ENCODE measurements around the gene ZNF460.

Gene ZNF460

GRCh38 chr19:57314146-57314545, 33.9 kb downstream of the ZNF460 start:
- H3K4me3 ChIP-seq (ENCODE audit: low read depth, low read length) = no peak overlapping the region
- H3K4me1 ChIP-seq (ENCODE audit: control insufficient read depth, insufficient read depth, low read length) = peaks cover 8% of the 10 kb centered on the region; the same call in 1 of the 2 replicates
- no peaks in the 10 kb centered on the region for H3K36me3 ChIP-seq (ENCODE audit: control insufficient read depth, insufficient read depth, low read length)
- no peaks in the 10 kb centered on the region for H3K9me3 ChIP-seq (ENCODE audit: control insufficient read depth, insufficient read depth, low read length)
- H3K27me3 ChIP-seq (ENCODE audit: control insufficient read depth, insufficient read depth, low read length) = no peaks in the 10 kb centered on the region; the same call in 1 of the 2 replicates
- no peak overlapping the region for H3K9ac ChIP-seq (ENCODE audit: low read depth, low read length)
- H3K27ac ChIP-seq (ENCODE audit: low read depth, low read length) = no peak overlapping the region

- H3K4me3 ChIP-seq (ENCODE audit: low read depth, low read length) = no peak overlapping the region
- H3K4me1 ChIP-seq (ENCODE audit: control insufficient read depth, insufficient read depth, low read length) = peaks cover 21% of the 10 kb centered on the region
- H3K9me3 ChIP-seq (ENCODE audit: control insufficient read depth, insufficient read depth, low read length) = no peaks in the 10 kb centered on the region
- H3K27me3 ChIP-seq (ENCODE audit: control insufficient read depth, insufficient read depth, low read length) = no peaks in the 10 kb centered on the region; the same call in 1 of the 2 replicates
- H3K9ac ChIP-seq (ENCODE audit: low read depth, low read length) = no peak overlapping the region
- H3K36me3 ChIP-seq (ENCODE audit: control insufficient read depth, insufficient read depth, low read length) = no peaks in the 10 kb centered on the region
- no peak overlapping the region for H3K27ac ChIP-seq (ENCODE audit: low read depth, low read length)
Observed at GRCh38 chr19:57317503-57317902, 37.2 kb downstream of the ZNF460 start.

GRCh38 chr19:57319869-57320179, 39.5 kb downstream of the ZNF460 start:
- H3K4me1 ChIP-seq (ENCODE audit: control insufficient read depth, insufficient read depth, low read length) = peaks cover 21% of the 10 kb centered on the region
- peak overlapping the region; percentile 92 for H3K27ac ChIP-seq (ENCODE audit: low read depth, low read length)

GRCh38 chr19:57320180-57321084, 40.1 kb downstream of the ZNF460 start, which contains the start of gene ZNF543:
Gene ZNF543, plus strand, starts transcription at chr19:57320472. Its CDS starts 382 bp downstream, at chr19:57320854.
- H3K4me1 ChIP-seq (ENCODE audit: control insufficient read depth, insufficient read depth, low read length) = peaks cover 21% of the 10 kb centered on the region
- peak within 1 kb of the TSS; percentile 68 for H3K9ac ChIP-seq (ENCODE audit: low read depth, low read length)
- H3K36me3 ChIP-seq (ENCODE audit: control insufficient read depth, insufficient read depth, low read length) = peaks cover 20% of the 10 kb centered on the region
- H3K9me3 ChIP-seq (ENCODE audit: control insufficient read depth, insufficient read depth, low read length) = no peaks in the 10 kb centered on the region
- peak within 1 kb of the TSS; percentile 92 for H3K27ac ChIP-seq (ENCODE audit: low read depth, low read length)
- H3K4me3 ChIP-seq (ENCODE audit: low read depth, low read length) = peak within 1 kb of the TSS; percentile 87
- no peaks in the 10 kb centered on the region; the same call in 1 of the 2 replicates for H3K27me3 ChIP-seq (ENCODE audit: control insufficient read depth, insufficient read depth, low read length)

More at GRCh38 chr19:57319869-57320179, 39.5 kb downstream of the ZNF460 start:
- peaks cover 14% of the 10 kb centered on the region for H3K36me3 ChIP-seq (ENCODE audit: control insufficient read depth, insufficient read depth, low read length)
- H3K9me3 ChIP-seq (ENCODE audit: control insufficient read depth, insufficient read depth, low read length) = no peaks in the 10 kb centered on the region
- H3K4me3 ChIP-seq (ENCODE audit: low read depth, low read length) = peak overlapping the region; percentile 87
- peak overlapping the region; percentile 2; the same call in 1 of the 2 replicates for H3K9ac ChIP-seq (ENCODE audit: low read depth, low read length)
- no peaks in the 10 kb centered on the region; the same call in 1 of the 2 replicates for H3K27me3 ChIP-seq (ENCODE audit: control insufficient read depth, insufficient read depth, low read length)

- peaks cover 27% of the 10 kb centered on the region for H3K36me3 ChIP-seq (ENCODE audit: control insufficient read depth, insufficient read depth, low read length)
- peak overlapping the region; percentile 87 for H3K4me3 ChIP-seq (ENCODE audit: low read depth, low read length)
- H3K9me3 ChIP-seq (ENCODE audit: control insufficient read depth, insufficient read depth, low read length) = no peaks in the 10 kb centered on the region
- peak overlapping the region; percentile 68 for H3K9ac ChIP-seq (ENCODE audit: low read depth, low read length)
- H3K4me1 ChIP-seq (ENCODE audit: control insufficient read depth, insufficient read depth, low read length) = peaks cover 21% of the 10 kb centered on the region
- no peak overlapping the region for H3K27ac ChIP-seq (ENCODE audit: low read depth, low read length)
- no peaks in the 10 kb centered on the region; the same call in 1 of the 2 replicates for H3K27me3 ChIP-seq (ENCODE audit: control insufficient read depth, insufficient read depth, low read length)
Observed at GRCh38 chr19:57321116-57321515, 40.8 kb downstream of the ZNF460 start.

- Histone ChIP-seq H3K27ac (ENCODE audit: low read depth, low read length) (no peak overlapping the region), H3K4me3 (ENCODE audit: low read depth, low read length) (peak overlapping the region; percentile 87), H3K4me1 (ENCODE audit: control insufficient read depth, insufficient read depth, low read length) (peaks cover 21% of the 10 kb centered on the region), H3K9ac (ENCODE audit: low read depth, low read length) (no peak overlapping the region; the same call in 1 of the 2 replicates), H3K27me3 (ENCODE audit: control insufficient read depth, insufficient read depth, low read length) (no peaks in the 10 kb centered on the region), H3K36me3 (ENCODE audit: control insufficient read depth, insufficient read depth, low read length) (peaks cover 31% of the 10 kb centered on the region), H3K9me3 (ENCODE audit: control insufficient read depth, insufficient read depth, low read length) (no peaks in the 10 kb centered on the region)
Observed at GRCh38 chr19:57321751-57322150, 41.5 kb downstream of the ZNF460 start.

- H3K4me1 ChIP-seq (ENCODE audit: control insufficient read depth, insufficient read depth, low read length) = peaks cover 9% of the 10 kb centered on the region; the same call in 1 of the 2 replicates
- H3K27me3 ChIP-seq (ENCODE audit: control insufficient read depth, insufficient read depth, low read length) = no peaks in the 10 kb centered on the region
- peaks cover 60% of the 10 kb centered on the region for H3K36me3 ChIP-seq (ENCODE audit: control insufficient read depth, insufficient read depth, low read length)
Observed at GRCh38 chr19:57324992-57325391, 44.7 kb downstream of the ZNF460 start.

GRCh38 chr19:57327993-57328392, 47.7 kb downstream of the ZNF460 start:
- Histone ChIP-seq H3K4me3 (ENCODE audit: low read depth, low read length) (no peak overlapping the region), H3K27me3 (ENCODE audit: control insufficient read depth, insufficient read depth, low read length) (no peaks in the 10 kb centered on the region), H3K9me3 (ENCODE audit: control insufficient read depth, insufficient read depth, low read length) (no peaks in the 10 kb centered on the region), H3K27ac (ENCODE audit: low read depth, low read length) (no peak overlapping the region), H3K9ac (ENCODE audit: low read depth, low read length) (no peak overlapping the region), H3K4me1 (ENCODE audit: control insufficient read depth, insufficient read depth, low read length) (no peaks in the 10 kb centered on the region), H3K36me3 (ENCODE audit: control insufficient read depth, insufficient read depth, low read length) (peaks cover 66% of the 10 kb centered on the region)

More at GRCh38 chr19:57324992-57325391, 44.7 kb downstream of the ZNF460 start:
- Histone ChIP-seq H3K9me3 (ENCODE audit: control insufficient read depth, insufficient read depth, low read length) (no peaks in the 10 kb centered on the region), H3K4me3 (ENCODE audit: low read depth, low read length) (no peak overlapping the region), H3K9ac (ENCODE audit: low read depth, low read length) (no peak overlapping the region), H3K27ac (ENCODE audit: low read depth, low read length) (no peak overlapping the region)

GRCh38 chr19:57334191-57334590, 53.9 kb downstream of the ZNF460 start:
- no peaks in the 10 kb centered on the region for H3K27me3 ChIP-seq (ENCODE audit: control insufficient read depth, insufficient read depth, low read length)
- no peaks in the 10 kb centered on the region for H3K4me1 ChIP-seq (ENCODE audit: control insufficient read depth, insufficient read depth, low read length)

GRCh38 chr19:57338877-57339276, 58.6 kb downstream of the ZNF460 start:
- Histone ChIP-seq H3K36me3 (ENCODE audit: control insufficient read depth, insufficient read depth, low read length) (no peaks in the 10 kb centered on the region), H3K4me3 (ENCODE audit: low read depth, low read length) (no peak overlapping the region), H3K9ac (ENCODE audit: low read depth, low read length) (no peak overlapping the region), H3K27ac (ENCODE audit: low read depth, low read length) (no peak overlapping the region), H3K9me3 (ENCODE audit: control insufficient read depth, insufficient read depth, low read length) (no peaks in the 10 kb centered on the region), H3K4me1 (ENCODE audit: control insufficient read depth, insufficient read depth, low read length) (no peaks in the 10 kb centered on the region), H3K27me3 (ENCODE audit: control insufficient read depth, insufficient read depth, low read length) (no peaks in the 10 kb centered on the region)

More at GRCh38 chr19:57334191-57334590, 53.9 kb downstream of the ZNF460 start:
- no peak overlapping the region for H3K27ac ChIP-seq (ENCODE audit: low read depth, low read length)
- no peak overlapping the region for H3K9ac ChIP-seq (ENCODE audit: low read depth, low read length)
- H3K4me3 ChIP-seq (ENCODE audit: low read depth, low read length) = no peak overlapping the region
- H3K36me3 ChIP-seq (ENCODE audit: control insufficient read depth, insufficient read depth, low read length) = peaks cover 11% of the 10 kb centered on the region
- no peaks in the 10 kb centered on the region for H3K9me3 ChIP-seq (ENCODE audit: control insufficient read depth, insufficient read depth, low read length)

- H3K4me3 ChIP-seq (ENCODE audit: low read depth, low read length) = no peak overlapping the region
- no peaks in the 10 kb centered on the region for H3K27me3 ChIP-seq (ENCODE audit: control insufficient read depth, insufficient read depth, low read length)
- no peak overlapping the region for H3K9ac ChIP-seq (ENCODE audit: low read depth, low read length)
- no peaks in the 10 kb centered on the region for H3K36me3 ChIP-seq (ENCODE audit: control insufficient read depth, insufficient read depth, low read length)
- no peaks in the 10 kb centered on the region for H3K9me3 ChIP-seq (ENCODE audit: control insufficient read depth, insufficient read depth, low read length)
- H3K27ac ChIP-seq (ENCODE audit: low read depth, low read length) = no peak overlapping the region
- H3K4me1 ChIP-seq (ENCODE audit: control insufficient read depth, insufficient read depth, low read length) = no peaks in the 10 kb centered on the region
Observed at GRCh38 chr19:57342582-57342981, 62.3 kb downstream of the ZNF460 start.

Measured in HUES48 (cell line).